GM19025 (cell line): ENCODE data around the gene UBE2E1.
"Not testable (repeated sequence)": the region's sequence is repeated elsewhere in the genome, so short reads cannot be mapped to it uniquely, and the experiment has no call there.

ENCODE experiments used
- ATAC-seq: cut with Tn5 transposase; IDR thresholded peaks from one replicate; pipeline ENCODE4 v1.9.1; 2021; ENCODE audit warnings: mild to moderate bottlenecking, low read depth, moderate library complexity; ENCODE audit not compliant: unreplicated experiment

Gene UBE2E1

DNA sequence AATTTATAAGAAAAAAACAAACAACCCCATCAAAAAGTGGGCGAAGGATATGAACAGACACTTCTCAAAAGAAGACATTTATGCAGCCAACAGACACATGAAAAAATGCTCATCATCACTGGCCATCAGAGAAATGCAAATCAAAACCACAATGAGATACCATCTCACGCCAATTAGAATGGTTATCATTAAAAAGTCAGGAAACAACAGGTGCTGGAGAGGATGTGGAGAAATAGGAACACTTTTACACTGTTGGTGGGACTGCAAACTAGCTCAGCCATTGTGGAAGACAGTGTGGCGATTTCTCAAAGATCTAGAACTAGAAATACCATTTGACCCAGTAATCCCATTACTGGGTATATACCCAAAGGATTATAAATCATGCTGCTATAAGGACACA, 106.6 kb downstream of the UBE2E1 start:
- not testable (repeated sequence) for ATAC-seq

GRCh38 chr3:23913182-23913581, 107.4 kb downstream of the UBE2E1 start:
- ATAC-seq = no peak

GRCh38 chr3:23913873-23914743, 108.4 kb downstream of the UBE2E1 start:
- no peak for ATAC-seq

GRCh38 chr3:23915537-23916108, 109.9 kb downstream of the UBE2E1 start:
- no peak for ATAC-seq

GRCh38 chr3:23916152-23916885, 110.6 kb downstream of the UBE2E1 start:
- peak; percentile 39 for ATAC-seq

DNA sequence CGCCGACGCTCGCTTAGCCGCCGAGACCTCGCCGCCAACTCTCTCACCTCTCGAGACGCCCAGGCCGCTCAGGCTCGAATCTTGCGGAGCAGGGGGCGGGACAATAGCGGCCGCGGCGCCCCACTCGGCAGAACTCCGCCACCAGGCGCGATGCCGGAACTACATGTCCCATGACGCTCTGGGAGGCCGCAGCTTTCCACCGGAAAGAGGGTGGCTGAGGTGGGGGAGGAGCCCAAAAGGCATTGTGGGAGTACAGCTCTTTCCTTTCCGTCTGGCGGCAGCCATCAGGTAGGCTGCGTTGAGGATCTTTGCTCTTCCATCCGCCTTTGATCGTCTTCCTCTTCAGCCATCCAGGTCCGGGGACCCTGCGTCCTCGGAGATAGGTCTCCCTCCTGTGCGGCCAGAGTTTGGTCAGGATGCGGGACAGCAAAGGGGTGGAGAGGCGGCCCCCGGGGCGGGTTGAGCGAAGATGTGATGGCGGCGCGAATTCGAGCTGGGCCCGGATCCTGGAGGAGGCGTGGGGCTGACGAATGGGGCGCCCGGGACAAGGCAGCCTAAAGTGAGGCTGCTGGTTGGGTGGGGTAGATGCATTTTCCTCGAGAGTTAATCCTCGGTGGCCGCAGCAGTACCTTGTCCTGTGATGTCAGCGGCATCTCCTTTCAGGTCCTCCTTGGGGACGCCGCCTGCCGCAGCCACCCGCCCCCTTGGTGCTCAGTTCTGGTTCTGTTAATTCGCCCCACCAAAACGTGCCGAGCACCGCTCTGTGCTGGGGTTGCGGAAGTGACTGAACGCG, 111.3 kb downstream of the UBE2E1 start, which contains the start of the genes NKIRAS1 and RPL15:
TSS of gene NKIRAS1 (minus strand) at position 105 of the 793 bp plus-strand sequence. CDS start 6,086 bp downstream, outside the sequence.
TSS of gene RPL15 (plus strand) at position 247 of the 793 bp plus-strand sequence. CDS start 728 bp downstream, outside the sequence.
- peak; percentile 92 for ATAC-seq

DNA sequence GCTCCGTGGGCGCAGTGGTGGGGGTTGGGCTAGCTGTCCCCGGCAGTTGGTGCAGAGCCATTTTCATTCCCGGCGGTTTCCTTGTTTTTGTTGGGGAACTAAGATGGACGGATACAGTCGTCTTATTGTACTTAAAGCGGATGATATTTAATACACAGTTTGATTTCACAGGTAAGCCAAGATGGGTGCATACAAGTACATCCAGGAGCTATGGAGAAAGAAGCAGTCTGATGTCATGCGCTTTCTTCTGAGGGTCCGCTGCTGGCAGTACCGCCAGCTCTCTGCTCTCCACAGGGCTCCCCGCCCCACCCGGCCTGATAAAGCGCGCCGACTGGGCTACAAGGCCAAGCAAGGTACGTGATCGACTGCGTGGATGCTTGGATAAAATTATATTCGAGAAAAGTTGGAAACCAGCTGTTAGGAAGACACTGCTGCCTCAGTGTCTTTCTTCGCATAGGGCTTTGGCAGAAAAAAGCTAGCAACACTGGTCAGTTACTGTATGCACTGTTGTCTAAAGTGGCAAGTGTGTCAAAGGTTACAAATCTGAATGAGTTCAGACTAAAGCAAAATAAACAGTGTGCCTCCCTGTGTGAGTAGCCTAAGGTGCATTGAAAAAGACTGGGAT, 112.0 kb downstream of the UBE2E1 start:
- ATAC-seq = not testable (repeated sequence)

GRCh38 chr3:23918331-23918730, 112.6 kb downstream of the UBE2E1 start:
- not testable (repeated sequence) for ATAC-seq

DNA sequence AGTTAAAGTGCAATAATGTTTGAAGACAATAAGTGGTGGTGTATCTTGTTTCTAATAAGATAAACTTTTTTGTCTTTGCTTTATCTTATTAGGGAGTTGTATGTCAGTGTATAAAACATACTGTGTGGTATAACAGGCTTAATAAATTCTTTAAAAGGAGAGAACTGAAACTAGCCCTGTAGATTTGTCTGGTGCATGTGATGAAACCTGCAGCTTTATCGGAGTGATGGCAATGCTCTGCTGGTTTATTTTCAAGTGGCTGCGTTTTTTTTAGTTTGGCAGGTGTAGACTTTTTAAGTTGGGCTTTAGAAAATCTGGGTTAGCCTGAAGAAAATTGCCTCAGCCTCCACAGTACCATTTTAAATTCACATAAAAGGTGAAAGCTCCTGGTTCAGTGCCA, 113.9 kb downstream of the UBE2E1 start:
- ATAC-seq = no peak

DNA sequence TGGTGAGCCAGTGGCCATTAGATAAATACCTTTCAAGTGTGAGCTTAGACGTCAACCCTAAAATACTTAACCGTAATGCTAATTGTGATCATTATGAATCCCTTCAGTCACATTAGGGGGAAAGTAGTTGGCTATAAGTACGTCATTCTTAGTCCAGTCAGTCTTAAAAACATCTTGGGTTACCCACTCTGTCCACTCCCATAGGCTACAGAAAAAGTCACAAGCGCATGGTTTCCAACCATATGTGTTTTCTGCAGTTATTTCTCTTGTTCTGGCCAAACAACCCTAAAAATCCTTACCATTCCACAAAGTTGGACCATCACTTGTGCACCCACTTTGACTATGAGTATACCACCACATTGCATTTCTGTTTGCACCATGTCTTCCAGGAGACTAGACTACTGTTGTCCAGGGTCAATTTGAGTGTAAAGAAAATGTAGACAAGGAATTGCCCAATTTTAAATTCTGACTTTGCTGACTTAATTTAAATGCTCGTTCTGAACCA, 114.4 kb downstream of the UBE2E1 start:
- ATAC-seq = no peak

- no peak for ATAC-seq
Observed at GRCh38 chr3:23921052-23921511, 115.3 kb downstream of the UBE2E1 start.

GRCh38 chr3:23923786-23924185, 118.0 kb downstream of the UBE2E1 start:
- no peak for ATAC-seq

- ATAC-seq = no peak
Observed at GRCh38 chr3:23926246-23926645, 120.5 kb downstream of the UBE2E1 start.

DNA sequence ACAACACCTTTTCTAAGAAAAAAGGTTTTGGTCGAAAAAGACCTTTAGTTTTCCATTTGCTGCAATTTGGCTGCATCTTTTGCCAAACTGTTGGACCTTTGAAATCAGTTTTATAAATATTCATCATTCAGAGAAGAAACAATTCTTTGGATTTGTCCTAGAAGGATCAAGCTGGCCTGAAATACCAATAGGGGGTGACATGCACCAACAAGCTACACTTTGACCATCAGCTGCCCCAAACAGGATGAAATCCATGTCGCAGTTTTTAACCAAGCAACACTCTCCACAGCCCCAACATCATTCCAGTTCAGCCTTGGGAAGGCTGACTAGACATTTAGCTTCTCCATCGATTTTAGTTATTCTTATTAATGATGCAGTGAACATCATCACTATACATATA, 121.0 kb downstream of the UBE2E1 start:
- ATAC-seq = no peak

DNA sequence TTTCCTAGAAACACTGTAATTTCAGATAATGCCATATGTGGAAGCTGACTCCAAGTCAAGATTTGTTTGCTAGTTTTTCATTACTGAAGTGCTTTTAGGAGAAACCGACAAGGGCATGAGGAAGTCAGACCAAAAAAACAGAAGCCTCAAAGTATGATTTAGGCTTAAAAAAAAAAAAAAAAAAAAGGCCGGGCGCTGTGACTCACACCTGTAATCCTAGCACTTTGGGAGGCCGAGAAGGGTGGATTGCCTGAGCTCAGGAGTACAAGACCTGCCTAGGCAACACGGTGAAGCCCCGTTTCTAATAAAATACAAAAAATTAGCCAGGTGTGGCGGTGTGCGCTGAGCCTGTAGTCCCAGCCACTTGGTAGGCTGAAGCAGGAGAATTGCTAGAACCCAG, 122.8 kb downstream of the UBE2E1 start:
- ATAC-seq = no peak

- ATAC-seq = no peak
Observed at GRCh38 chr3:23931597-23931996, 125.8 kb downstream of the UBE2E1 start.

DNA sequence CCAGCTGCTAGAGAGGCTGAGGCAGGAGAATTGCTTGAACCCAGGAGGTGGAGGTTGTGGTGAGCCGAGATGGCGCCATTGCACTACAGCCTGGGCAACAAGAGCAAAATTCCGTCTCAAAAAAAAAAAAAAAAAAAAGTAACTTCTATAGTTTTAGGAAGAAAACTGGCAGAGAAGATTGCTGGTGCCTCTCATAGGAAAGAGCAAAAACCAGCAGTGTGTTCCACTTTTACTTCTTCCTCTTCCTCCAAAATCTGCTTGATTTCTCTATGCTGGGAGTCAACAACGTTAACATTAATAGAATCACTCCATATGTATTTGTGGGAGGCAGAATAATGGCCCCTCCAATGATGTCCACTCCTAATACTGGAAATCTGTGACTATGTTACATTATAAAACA, 126.8 kb downstream of the UBE2E1 start:
- ATAC-seq = no peak

GRCh38 chr3:23934253-23934652, 128.5 kb downstream of the UBE2E1 start:
- no peak for ATAC-seq

DNA sequence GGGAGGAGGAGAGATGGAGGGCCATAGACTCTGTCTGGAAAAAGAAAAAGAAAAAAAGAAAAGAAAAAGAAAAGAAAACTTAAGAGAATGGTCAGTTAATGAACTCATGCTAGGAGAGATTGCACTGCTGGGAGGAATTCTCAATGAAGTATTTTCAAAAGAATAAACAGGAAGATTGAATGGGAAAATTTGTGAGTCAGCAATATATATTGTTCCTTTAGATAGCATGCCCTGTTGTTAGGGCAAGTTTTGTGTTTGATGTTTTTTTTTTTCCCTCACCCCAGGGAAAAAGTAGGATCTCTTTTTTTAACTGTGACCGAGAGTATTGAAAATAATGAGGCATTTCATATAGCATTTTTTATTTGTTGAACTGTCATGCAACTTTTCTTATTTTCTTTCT, 131.5 kb downstream of the UBE2E1 start:
- ATAC-seq = no peak

DNA sequence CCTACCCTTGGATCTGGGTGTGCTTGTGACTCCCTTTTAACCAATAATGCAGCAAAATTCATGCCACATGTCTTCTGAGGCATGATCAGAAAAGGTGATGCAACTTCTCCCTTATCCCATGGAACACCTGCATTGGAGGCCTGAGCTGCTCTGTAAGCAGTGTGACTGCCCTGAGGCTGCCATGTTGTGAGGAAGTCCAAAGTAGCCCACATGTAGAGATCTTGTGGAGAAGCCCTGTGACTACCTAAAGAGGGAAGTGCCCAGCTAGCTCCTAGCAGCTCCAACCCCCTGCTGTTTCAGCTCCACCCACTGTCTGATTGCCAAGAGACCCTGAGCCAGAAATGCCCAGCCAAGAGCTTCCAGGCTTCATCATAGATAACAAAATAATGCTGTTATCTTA, 132.9 kb downstream of the UBE2E1 start:
- ATAC-seq = no peak
